Thoracic aorta (tissue), 2 donors: Measurements from ENCODE around the gene NTNG1. TPM values are rescaled to one million over a fixed set of nuclear protein-coding genes. Genes with fewer than 3 reads are reported as not detected.

Source experiments
- ATAC-seq: fragments of 150-250 bp; one replicate; pipeline ENCODE4 v1.8.0; 2017; ENCODE audit warnings: low read depth; ENCODE audit not compliant: insufficient number of reproducible peaks, low FRiP score
- DNase-seq: peaks from one replicate; pipeline ENCODE4 v3.0.0-alpha.2; 2020; ENCODE audit warnings: low spot score
- H3K27ac ChIP-seq, 2 donors: fragments of 200-600 bp; sonication (generic); 1 replicate in 1 of 2; 2 replicates in 1 of 2; pipeline ENCODE4 v1.5.1; 2016; ENCODE audit warnings: mild to moderate bottlenecking in 2 of 2, moderate library complexity in 2 of 2
- H3K27me3 ChIP-seq: fragments of 200-600 bp; sonication (generic); replicated peaks from 2 replicates; pipeline ENCODE4 v1.6.0; 2016; ENCODE audit warnings: mild to moderate bottlenecking; ENCODE audit not compliant: insufficient read depth
- H3K36me3 ChIP-seq: fragments of 200-600 bp; sonication (generic); one replicate; pipeline ENCODE4 v1.5.1; 2016
- H3K4me1 ChIP-seq, 2 donors: fragments of 200-600 bp; sonication (generic); 1 replicate in 1 of 2; 2 replicates in 1 of 2; pipeline versions ENCODE4 v1.5.1 to v1.6.0; 2016; ENCODE audit warnings: low read depth in 2 of 2, mild to moderate bottlenecking in 1 of 2; ENCODE audit not compliant: control insufficient read depth in 1 of 2
- H3K4me3 ChIP-seq: fragments of 200-600 bp; sonication (generic); 2 replicates; pipeline ENCODE4 v1.5.1; 2016; ENCODE audit warnings: mild to moderate bottlenecking
- H3K9me3 ChIP-seq: fragments of 200-600 bp; sonication (generic); 2 replicates; pipeline ENCODE4 v1.5.1; 2016
- total RNA-seq, 2 donors: library from RNA; depleted of rRNA; stranded (reverse); fragments of >200 nt; gene quantifications; one replicate each; pipeline versions ENCODE4 v1.1.0 to v1.2.3, GENCODE V29; 2016
- TF ChIP-seq, protein P1 (sequence below): fragments of 200-600 bp; sonication (generic); IDR thresholded peaks from one replicate; pipeline ENCODE4 v1.5.1; 2019; ENCODE audit warnings: antibody characterized with exemption

Gene NTNG1
- total RNA-seq, 2 donors from 2014 or later = 0.99 to 1.4 TPM

DNA sequence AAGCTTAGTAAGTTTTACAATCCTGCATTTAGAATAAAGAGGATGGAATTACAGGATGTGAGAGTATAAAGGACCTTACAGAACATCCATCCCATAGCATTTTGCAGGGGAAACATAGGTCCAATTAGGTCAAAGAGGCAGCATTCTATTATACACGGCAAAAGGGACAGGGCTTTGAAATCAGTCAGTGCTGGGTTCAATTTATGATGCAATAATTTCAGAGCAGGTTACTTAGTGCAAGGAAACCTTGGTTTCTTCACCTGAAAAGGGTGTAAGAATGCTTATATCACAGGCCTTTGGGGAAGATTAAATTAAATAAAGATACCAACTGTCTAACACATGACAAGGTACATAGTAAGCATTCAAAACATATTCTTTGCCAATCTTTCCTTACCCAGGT is 17.1 kb upstream of the NTNG1 start:
- Histone ChIP-seq H3K4me3 (no peak overlapping the region), H3K27ac (no peak overlapping the region), H3K27me3 (no peaks in the 10 kb centered on the region), H3K4me1 (no peaks in the 10 kb centered on the region), H3K9me3 (no peaks in the 10 kb centered on the region), H3K36me3 (no peaks in the 10 kb centered on the region)
- ATAC-seq (no peak), DNase-seq (no peak)
- TF ChIP-seq, protein P1, sequence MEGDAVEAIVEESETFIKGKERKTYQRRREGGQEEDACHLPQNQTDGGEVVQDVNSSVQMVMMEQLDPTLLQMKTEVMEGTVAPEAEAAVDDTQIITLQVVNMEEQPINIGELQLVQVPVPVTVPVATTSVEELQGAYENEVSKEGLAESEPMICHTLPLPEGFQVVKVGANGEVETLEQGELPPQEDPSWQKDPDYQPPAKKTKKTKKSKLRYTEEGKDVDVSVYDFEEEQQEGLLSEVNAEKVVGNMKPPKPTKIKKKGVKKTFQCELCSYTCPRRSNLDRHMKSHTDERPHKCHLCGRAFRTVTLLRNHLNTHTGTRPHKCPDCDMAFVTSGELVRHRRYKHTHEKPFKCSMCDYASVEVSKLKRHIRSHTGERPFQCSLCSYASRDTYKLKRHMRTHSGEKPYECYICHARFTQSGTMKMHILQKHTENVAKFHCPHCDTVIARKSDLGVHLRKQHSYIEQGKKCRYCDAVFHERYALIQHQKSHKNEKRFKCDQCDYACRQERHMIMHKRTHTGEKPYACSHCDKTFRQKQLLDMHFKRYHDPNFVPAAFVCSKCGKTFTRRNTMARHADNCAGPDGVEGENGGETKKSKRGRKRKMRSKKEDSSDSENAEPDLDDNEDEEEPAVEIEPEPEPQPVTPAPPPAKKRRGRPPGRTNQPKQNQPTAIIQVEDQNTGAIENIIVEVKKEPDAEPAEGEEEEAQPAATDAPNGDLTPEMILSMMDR = no peak

DNA sequence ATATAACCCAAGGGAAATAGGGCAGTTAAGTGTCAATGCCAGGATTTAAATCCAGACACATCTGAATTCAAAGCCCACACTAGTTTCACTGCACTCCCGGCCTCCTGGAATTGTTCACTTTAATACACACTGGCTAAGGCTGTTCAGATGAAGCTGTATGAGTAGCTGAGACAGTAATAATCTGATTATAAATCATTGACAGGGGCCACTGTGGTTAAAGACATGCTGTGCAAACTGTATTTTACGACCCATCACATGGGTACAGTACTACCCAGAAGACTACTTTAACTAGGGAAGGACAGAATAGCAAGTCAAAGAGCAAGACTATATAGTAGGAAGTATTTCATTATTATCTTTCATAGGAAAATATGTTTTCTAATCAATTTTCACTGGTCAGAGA is 16.1 kb upstream of the NTNG1 start:
- TF ChIP-seq, protein P1 = no peak
- no peak overlapping the region for H3K27ac ChIP-seq
- DNase-seq (no peak), ATAC-seq (no peak)
- H3K4me3 ChIP-seq = no peak overlapping the region
- no peaks in the 10 kb centered on the region for H3K4me1 ChIP-seq
- H3K27me3 ChIP-seq = no peaks in the 10 kb centered on the region
- no peaks in the 10 kb centered on the region for H3K9me3 ChIP-seq
- no peaks in the 10 kb centered on the region for H3K36me3 ChIP-seq

DNA sequence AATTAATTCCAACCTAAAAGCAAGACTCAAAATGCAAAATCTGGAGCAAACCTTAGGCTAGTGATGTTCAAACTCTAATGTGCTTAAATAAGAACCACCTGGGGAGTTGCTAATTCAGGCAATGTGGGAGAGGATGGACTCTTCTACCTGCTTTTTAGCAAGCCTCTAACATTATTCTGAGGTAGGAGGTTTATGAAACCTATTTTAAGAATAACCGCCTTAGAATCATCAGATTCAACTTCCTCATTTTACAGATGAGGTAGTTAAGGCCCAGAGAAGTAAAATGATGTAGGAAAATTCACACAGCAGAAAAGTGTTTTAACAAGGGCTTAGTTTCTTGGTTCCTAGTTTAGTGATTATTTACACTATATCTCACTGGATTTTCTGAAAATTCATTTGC is 8.6 kb upstream of the NTNG1 start:
- H3K4me1 ChIP-seq = no peaks in the 10 kb centered on the region
- H3K27ac ChIP-seq = no peak overlapping the region
- H3K4me3 ChIP-seq = no peak overlapping the region
- DNase-seq = no peak
- ATAC-seq = no peak
- no peaks in the 10 kb centered on the region for H3K36me3 ChIP-seq
- TF ChIP-seq, protein P1 = no peak
- H3K27me3 ChIP-seq = no peaks in the 10 kb centered on the region
- H3K9me3 ChIP-seq = no peaks in the 10 kb centered on the region

DNA sequence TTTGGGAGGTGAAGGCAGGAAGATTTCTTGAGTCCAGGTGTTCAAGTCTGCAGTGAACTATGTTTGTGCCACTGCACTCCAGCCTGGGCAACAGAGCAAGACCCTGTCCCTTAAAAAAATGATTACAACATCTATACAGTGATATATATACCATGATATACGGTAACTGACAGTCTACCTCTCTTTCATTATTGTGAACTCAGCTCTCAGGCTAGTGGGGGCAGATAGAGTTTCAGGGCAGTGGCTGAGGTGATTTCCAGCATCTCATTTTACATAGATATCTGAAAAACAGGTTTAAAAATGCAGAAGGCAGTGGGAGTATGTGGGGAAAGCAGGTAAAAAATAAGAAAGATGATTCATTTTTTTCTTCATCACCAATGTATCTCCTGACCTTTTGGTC is 8.1 kb upstream of the NTNG1 start:
- TF ChIP-seq, protein P1 = no peak
- ATAC-seq (no peak), DNase-seq (no peak)
- no peaks in the 10 kb centered on the region for H3K27me3 ChIP-seq
- H3K4me3 ChIP-seq = no peak overlapping the region
- no peaks in the 10 kb centered on the region for H3K36me3 ChIP-seq
- no peak overlapping the region for H3K27ac ChIP-seq
- no peaks in the 10 kb centered on the region for H3K4me1 ChIP-seq
- no peaks in the 10 kb centered on the region for H3K9me3 ChIP-seq

DNA sequence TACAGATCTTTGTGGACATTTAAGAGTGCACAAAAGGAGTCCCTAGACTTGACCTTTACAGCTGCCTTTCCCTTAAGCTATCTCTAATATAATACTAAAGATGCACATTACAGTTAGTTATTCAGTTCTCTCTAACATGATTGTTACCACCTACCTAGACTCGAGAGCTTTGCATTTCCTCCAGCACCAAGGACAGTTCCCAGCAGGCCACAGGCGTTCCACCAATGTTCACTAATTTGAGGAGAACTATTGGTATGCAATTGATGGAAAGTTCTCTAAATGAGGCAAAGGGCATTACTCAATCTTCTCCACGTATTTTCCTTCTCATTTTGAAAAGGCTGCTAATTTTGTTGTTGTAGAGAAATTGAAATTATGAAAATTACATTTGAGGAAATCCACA is 5.4 kb upstream of the NTNG1 start:
- H3K27ac ChIP-seq = no peak overlapping the region
- peaks cover 9 to 10% of the 10 kb centered on the region in 2 donors for H3K4me1 ChIP-seq
- no peaks in the 10 kb centered on the region for H3K36me3 ChIP-seq
- no peak overlapping the region for H3K4me3 ChIP-seq
- DNase-seq (no peak), ATAC-seq (no peak)
- H3K9me3 ChIP-seq = no peaks in the 10 kb centered on the region
- TF ChIP-seq, protein P1 = no peak
- H3K27me3 ChIP-seq = no peaks in the 10 kb centered on the region
